ENCODE measurements around the gene MAFB.

The MAFB gene

DNA sequence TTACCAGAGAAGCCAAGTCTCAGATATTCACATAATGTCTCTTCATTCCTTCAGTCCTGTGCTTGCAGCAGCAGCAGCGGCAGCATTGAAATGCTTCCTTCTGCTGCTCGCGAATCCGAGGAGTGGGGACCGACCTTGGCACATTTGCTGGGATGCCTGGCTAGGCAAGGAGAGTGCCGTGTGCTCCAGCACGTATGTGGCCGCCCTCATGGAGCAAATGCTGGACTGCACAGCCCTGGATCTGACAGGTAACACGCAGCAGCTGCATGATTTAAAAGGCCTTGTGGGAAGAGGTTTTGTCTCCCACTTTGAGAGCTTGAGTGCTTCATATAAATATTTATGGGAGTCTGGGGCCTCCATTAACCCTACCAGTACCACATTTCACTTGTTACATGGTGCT lies 9.9 kb downstream of the MAFB start:
- Histone ChIP-seq H3K36me3 (ENCODE audit: control insufficient read depth, insufficient read depth, low read length, severe bottlenecking) (no peaks in the 10 kb centered on the region), H3K9ac (ENCODE audit: low read length) (no peak overlapping the region), H3K27me3 (replicated peaks; ENCODE audit: control insufficient read depth, insufficient read depth, low read length) (peaks cover 18% of the 10 kb centered on the region), H3K4me1 (ENCODE audit: control insufficient read depth, insufficient read depth, low read length) (peaks cover 14% of the 10 kb centered on the region), H3K4me3 (ENCODE audit: low read length) (no peak overlapping the region), H3K9me3 (ENCODE audit: control insufficient read depth, low read length) (no peaks in the 10 kb centered on the region)
- no peak for DNase-seq (ENCODE audit: low read depth)

DNA sequence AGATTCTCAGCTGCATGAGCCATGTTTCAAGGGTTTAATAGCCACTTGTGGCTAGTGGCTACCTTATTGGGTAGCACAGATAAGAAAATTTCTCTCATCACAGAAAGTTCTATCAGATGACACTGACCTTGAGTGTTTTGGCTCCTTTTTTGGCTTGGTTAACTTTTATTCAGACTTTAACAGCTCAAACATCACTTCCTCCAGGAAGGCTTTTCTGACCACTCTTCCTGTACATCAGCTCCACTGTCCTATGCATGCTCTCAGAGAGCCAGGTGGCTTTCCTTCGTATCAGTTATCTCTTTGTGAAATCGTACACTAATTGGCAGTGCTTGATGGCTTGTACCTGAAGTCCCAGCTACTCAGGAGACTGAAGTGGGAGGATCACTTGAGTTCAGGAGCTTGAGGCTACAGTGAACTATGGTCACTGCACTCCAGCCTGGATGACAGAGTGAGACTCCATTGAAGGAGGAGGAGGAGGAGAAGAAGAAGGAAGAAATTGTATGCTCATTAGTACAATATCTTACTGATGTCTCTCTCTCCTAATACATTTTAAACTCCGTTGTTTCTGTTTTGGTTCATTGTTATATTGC lies 10.7 kb downstream of the MAFB start:
- H3K4me1 ChIP-seq (ENCODE audit: control insufficient read depth, insufficient read depth, low read length), result peaks cover 14% of the 10 kb centered on the region
- H3K9ac ChIP-seq (ENCODE audit: low read length), result no peak overlapping the region
- no peaks in the 10 kb centered on the region for H3K9me3 ChIP-seq (ENCODE audit: control insufficient read depth, low read length)
- H3K27me3 ChIP-seq (replicated peaks; ENCODE audit: control insufficient read depth, insufficient read depth, low read length), result peaks cover 26% of the 10 kb centered on the region
- no peak for DNase-seq (ENCODE audit: low read depth)
- no peaks in the 10 kb centered on the region for H3K36me3 ChIP-seq (ENCODE audit: control insufficient read depth, insufficient read depth, low read length, severe bottlenecking)
- no peak overlapping the region for H3K4me3 ChIP-seq (ENCODE audit: low read length)

DNA sequence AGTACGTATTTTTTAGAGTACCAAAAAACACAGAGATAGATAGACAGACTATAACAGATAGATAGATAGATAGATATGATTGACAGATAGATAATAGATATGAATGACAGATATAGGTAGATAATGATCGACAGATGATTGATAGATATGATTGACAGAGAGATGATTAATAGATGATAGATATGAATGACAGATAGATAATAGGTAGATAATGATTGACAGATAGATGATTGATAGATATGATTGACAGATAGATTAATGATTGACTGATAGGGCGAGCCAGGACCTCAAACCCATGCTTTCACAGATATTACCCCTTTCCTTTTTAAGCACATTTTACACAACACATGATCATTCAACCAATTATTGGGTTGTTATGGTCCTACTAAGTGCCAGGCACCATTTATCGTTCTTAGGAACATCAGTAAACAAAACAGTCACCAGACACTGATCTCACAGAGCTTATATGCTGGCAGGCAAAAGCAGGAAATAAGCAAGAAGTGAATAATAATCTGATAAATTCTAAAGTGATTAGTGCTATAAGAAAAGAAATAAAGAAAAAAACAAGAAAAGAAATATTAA lies 11.6 kb downstream of the MAFB start:
- Histone ChIP-seq H3K9ac (ENCODE audit: low read length) (no peak overlapping the region), H3K36me3 (ENCODE audit: control insufficient read depth, insufficient read depth, low read length, severe bottlenecking) (no peaks in the 10 kb centered on the region), H3K9me3 (ENCODE audit: control insufficient read depth, low read length) (no peaks in the 10 kb centered on the region), H3K27me3 (replicated peaks; ENCODE audit: control insufficient read depth, insufficient read depth, low read length) (peaks cover 31% of the 10 kb centered on the region), H3K4me3 (ENCODE audit: low read length) (no peak overlapping the region), H3K4me1 (ENCODE audit: control insufficient read depth, insufficient read depth, low read length) (peaks cover 7% of the 10 kb centered on the region)
- DNase-seq (ENCODE audit: low read depth), result no peak

DNA sequence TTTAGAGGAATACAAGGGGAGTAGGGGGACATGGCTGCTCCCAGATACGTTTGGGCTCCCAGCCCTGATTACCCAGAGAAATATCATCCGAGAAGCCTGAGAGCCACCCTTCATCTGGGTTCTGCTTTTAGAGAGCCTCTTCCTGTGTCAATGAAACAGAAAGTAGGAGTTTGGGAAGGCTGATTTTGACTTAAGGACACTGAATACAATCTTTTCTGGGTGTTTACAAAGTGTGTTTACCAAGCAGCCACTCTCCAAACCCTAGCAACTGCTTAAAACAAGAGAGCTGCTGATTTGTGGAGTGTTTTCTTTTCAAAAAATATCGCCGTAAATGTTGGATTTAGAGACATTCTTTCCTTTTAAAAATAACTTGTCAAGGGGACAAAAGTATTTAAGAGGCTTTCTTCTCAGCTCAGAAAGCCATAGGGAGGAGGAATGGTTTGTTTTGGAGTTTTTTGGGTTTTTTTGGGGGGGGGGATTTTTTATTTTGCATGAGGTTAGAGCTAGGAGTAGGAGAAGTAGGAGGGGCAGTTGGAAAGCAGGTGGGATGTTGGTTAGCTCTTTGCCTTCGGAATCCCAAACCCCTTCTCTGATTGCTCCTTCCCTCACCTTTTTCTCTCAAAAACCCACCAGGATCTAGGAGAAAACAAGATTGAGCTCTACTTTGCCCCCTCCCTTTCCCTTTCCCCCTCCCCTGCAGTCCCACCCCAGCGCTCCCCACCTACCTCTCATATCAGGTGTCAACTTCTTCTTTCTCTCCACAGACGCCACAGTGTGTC lies 12.4 kb downstream of the MAFB start:
- peaks cover 31% of the 10 kb centered on the region for H3K27me3 ChIP-seq (replicated peaks; ENCODE audit: control insufficient read depth, insufficient read depth, low read length)
- peak overlapping the region; percentile 26 for H3K9ac ChIP-seq (ENCODE audit: low read length)
- peaks cover under 1% of the 10 kb centered on the region for H3K4me1 ChIP-seq (ENCODE audit: control insufficient read depth, insufficient read depth, low read length)
- no peaks in the 10 kb centered on the region for H3K36me3 ChIP-seq (ENCODE audit: control insufficient read depth, insufficient read depth, low read length, severe bottlenecking)
- H3K9me3 ChIP-seq (ENCODE audit: control insufficient read depth, low read length), result no peaks in the 10 kb centered on the region
- no peak overlapping the region for H3K4me3 ChIP-seq (ENCODE audit: low read length)
- DNase-seq (ENCODE audit: low read depth), result no peak

DNA sequence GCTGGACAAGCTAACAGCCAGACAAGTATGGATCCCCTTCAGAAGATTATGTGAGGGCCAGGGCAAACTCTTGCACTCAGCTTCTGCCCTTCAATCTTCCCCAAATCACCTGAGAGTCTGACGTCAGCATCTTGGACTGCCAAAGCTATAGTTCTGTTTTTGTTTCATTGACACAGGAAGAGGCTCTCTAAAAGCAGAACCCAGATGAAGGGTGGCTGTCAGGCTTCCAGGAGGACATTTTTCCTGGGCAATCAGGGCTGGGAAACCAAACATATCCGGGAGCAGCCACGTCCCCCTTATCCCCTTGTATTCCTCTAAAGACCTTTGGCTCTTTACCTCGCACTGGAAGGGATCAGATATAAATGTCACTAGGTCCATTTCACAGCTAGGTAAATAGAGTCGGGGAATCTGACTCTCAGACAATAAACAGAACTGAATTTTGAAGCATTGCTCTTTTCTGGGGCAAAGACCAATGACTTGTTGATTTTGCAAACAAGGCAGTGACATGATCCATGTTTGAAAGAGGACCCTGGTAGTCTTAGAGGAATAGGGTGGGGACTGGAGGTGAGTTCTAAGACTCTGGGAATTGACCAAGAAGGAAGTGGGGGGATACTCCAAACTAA lies 13.3 kb downstream of the MAFB start:
- DNase-seq (ENCODE audit: low read depth), result no peak
- Histone ChIP-seq H3K27me3 (replicated peaks; ENCODE audit: control insufficient read depth, insufficient read depth, low read length) (peaks cover 31% of the 10 kb centered on the region), H3K9ac (ENCODE audit: low read length) (no peak overlapping the region), H3K36me3 (ENCODE audit: control insufficient read depth, insufficient read depth, low read length, severe bottlenecking) (no peaks in the 10 kb centered on the region), H3K9me3 (ENCODE audit: control insufficient read depth, low read length) (no peaks in the 10 kb centered on the region), H3K4me3 (ENCODE audit: low read length) (no peak overlapping the region), H3K4me1 (ENCODE audit: control insufficient read depth, insufficient read depth, low read length) (no peaks in the 10 kb centered on the region)

DNA sequence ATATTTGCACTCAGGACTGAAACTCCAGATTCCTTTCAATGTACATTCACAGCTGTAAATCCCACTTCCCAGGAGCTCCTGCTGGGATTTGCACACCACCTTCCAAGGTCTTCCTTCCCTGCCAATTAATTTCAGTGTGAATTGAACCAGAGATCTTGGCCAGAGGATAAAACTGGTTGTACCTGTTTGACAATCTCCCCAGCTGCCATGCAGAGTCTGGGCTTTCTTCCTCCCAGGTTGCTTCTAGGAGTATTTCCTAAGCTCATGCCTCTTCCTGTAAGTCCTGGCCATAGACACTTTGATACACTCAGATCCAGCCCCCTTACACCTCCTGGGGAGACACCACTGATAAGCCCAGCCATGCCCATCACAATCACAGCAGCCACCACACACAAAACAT lies 15.6 kb downstream of the MAFB start:
- no peaks in the 10 kb centered on the region for H3K9me3 ChIP-seq (ENCODE audit: control insufficient read depth, low read length)
- H3K36me3 ChIP-seq (ENCODE audit: control insufficient read depth, insufficient read depth, low read length, severe bottlenecking), result no peaks in the 10 kb centered on the region
- H3K4me1 ChIP-seq (ENCODE audit: control insufficient read depth, insufficient read depth, low read length), result no peaks in the 10 kb centered on the region
- DNase-seq (ENCODE audit: low read depth), result no peak
- no peak overlapping the region for H3K9ac ChIP-seq (ENCODE audit: low read length)
- H3K27me3 ChIP-seq (replicated peaks; ENCODE audit: control insufficient read depth, insufficient read depth, low read length), result peaks cover 27% of the 10 kb centered on the region
- no peak overlapping the region for H3K4me3 ChIP-seq (ENCODE audit: low read length)

DNA sequence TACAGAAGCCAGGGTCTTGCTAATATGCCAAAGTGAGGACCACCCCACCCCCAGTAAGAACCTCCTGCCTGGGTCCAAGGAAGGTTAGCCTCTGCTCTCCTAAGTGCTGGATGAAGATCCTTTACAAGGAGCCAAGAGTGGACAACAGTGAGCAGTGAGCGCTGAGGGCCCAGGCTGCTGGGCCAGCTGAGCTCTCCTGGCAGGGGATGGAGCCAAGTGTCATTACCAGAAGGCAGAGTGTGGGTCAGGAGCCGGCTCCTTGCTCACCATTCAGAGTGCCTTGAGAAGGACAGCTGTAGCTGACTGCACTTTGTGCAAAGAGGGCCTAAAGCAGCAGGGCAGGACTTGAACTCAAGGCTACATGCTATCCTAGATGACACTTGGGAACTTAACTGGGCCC lies 16.9 kb downstream of the MAFB start:
- no peak overlapping the region for H3K4me3 ChIP-seq (ENCODE audit: low read length)
- DNase-seq (ENCODE audit: low read depth), result no peak
- H3K27me3 ChIP-seq (replicated peaks; ENCODE audit: control insufficient read depth, insufficient read depth, low read length), result peaks cover 27% of the 10 kb centered on the region
- H3K36me3 ChIP-seq (ENCODE audit: control insufficient read depth, insufficient read depth, low read length, severe bottlenecking), result no peaks in the 10 kb centered on the region
- H3K4me1 ChIP-seq (ENCODE audit: control insufficient read depth, insufficient read depth, low read length), result no peaks in the 10 kb centered on the region
- no peak overlapping the region for H3K9ac ChIP-seq (ENCODE audit: low read length)
- H3K9me3 ChIP-seq (ENCODE audit: control insufficient read depth, low read length), result no peaks in the 10 kb centered on the region

DNA sequence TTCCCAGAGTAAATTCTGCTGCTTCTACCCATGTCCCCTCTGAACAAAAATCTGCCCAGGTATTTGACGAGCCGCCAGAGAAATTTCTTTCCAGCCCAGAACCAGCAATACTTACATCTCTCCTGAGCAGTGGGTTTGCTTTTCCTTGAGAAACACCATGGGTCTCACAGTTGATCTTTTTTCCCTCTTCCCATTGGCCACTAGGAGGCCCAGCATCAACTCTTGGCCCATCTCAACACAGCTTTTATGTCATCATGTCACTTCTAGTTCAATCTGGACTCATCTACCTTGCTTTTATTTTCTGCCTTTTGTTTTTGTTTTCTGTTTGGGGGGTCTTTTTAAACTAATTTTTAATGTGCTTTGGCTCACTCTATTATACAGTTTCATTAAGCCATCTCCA lies 18.8 kb downstream of the MAFB start:
- H3K27me3 ChIP-seq (replicated peaks; ENCODE audit: control insufficient read depth, insufficient read depth, low read length), result peaks cover 17% of the 10 kb centered on the region
- H3K4me3 ChIP-seq (ENCODE audit: low read length), result no peak overlapping the region
- no peak overlapping the region for H3K9ac ChIP-seq (ENCODE audit: low read length)
- H3K36me3 ChIP-seq (ENCODE audit: control insufficient read depth, insufficient read depth, low read length, severe bottlenecking), result no peaks in the 10 kb centered on the region
- no peaks in the 10 kb centered on the region for H3K9me3 ChIP-seq (ENCODE audit: control insufficient read depth, low read length)
- DNase-seq (ENCODE audit: low read depth), result no peak
- no peaks in the 10 kb centered on the region for H3K4me1 ChIP-seq (ENCODE audit: control insufficient read depth, insufficient read depth, low read length)

DNA sequence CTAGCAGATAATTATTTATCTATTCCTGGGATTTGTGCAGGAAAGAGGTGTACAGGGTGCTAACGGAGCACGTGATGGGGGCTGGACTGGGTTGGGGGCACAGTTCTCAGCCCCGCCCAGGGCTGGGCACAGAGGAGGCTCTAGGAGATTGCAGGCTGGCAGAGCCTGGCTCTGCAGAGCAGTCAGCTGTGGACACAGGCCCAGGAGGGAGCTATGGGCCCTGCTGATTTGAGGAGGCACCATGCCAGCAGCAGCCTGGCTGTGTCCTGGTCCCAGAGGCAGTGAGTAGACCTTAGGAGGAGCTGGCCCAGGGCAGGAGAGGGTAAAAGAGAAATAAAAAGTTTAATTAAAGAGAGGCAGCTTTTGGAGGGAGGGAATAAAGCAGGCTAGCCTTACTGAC lies 19.3 kb downstream of the MAFB start:
- Histone ChIP-seq H3K9ac (ENCODE audit: low read length) (no peak overlapping the region), H3K36me3 (ENCODE audit: control insufficient read depth, insufficient read depth, low read length, severe bottlenecking) (no peaks in the 10 kb centered on the region), H3K9me3 (ENCODE audit: control insufficient read depth, low read length) (no peaks in the 10 kb centered on the region), H3K27me3 (replicated peaks; ENCODE audit: control insufficient read depth, insufficient read depth, low read length) (peaks cover 16% of the 10 kb centered on the region), H3K4me1 (ENCODE audit: control insufficient read depth, insufficient read depth, low read length) (no peaks in the 10 kb centered on the region), H3K4me3 (ENCODE audit: low read length) (no peak overlapping the region)
- DNase-seq (ENCODE audit: low read depth), result no peak

DNA sequence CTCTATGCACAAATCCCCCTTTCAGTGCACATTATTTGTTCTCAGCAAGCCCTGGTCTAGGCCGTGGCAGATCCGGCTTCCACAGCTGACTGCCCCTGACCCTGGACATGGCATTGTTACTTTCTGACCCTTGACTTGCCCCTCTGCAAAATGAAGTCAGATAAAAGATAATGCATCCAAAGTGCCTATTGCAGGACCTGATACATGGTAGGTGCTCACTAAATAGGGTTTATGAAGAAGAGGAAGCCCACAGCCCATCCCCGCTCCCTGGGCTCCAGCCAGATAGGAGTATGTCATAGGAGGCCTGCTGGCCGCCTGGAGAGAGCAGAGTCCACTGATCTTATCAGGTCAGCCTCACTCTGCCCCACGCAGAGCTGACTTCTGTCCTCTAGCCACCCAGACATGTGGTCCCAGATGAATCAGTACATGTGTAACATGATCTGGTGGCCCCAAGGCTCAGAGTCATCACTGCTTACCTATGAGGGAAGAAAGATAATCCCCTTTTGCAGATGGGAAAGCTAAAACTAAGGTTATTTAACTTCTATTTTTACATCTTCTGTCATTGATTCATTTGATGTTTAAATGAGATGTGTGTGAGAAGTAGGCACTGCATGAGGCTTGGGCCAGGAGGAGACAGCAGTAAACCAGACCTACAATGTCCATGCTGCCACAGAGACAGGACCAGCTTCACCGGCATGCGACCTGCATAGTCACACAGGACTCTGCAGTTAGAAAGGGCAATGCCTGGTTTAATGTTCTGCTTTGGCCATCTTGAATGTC lies 20.4 kb downstream of the MAFB start:
- Histone ChIP-seq H3K4me1 (ENCODE audit: control insufficient read depth, insufficient read depth, low read length) (no peaks in the 10 kb centered on the region), H3K4me3 (ENCODE audit: low read length) (no peak overlapping the region)
- DNase-seq (ENCODE audit: low read depth), result no peak

DNA sequence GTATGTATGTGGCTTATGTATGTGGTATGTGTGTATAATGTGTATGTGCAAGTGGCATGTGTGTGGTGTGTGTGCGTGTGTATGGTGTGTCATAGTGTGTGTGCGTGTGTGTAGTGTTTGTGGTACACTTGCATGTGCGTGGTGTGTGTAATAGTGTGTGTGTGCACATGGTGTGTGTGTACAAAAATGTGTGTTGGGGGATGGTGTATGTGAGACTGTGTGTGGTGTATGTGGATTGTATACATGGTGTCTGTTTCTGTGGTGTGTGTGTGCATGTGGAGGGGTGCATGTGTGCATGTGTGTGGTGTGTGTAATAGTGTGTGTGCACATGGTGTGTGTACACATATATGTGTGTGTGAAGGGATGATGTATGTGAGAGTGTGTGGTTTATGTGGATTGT lies 21.5 kb downstream of the MAFB start:
- no peak overlapping the region for H3K9ac ChIP-seq (ENCODE audit: low read length)
- no peak overlapping the region for H3K4me3 ChIP-seq (ENCODE audit: low read length)
- no peaks in the 10 kb centered on the region for H3K4me1 ChIP-seq (ENCODE audit: control insufficient read depth, insufficient read depth, low read length)
- no peaks in the 10 kb centered on the region for H3K36me3 ChIP-seq (ENCODE audit: control insufficient read depth, insufficient read depth, low read length, severe bottlenecking)
- H3K27me3 ChIP-seq (replicated peaks; ENCODE audit: control insufficient read depth, insufficient read depth, low read length), result no peaks in the 10 kb centered on the region
- DNase-seq (ENCODE audit: low read depth), result no peak
- no peaks in the 10 kb centered on the region for H3K9me3 ChIP-seq (ENCODE audit: control insufficient read depth, low read length)

More for the DNA sequence above, 20.4 kb downstream of the MAFB start:
- peaks cover 7% of the 10 kb centered on the region for H3K27me3 ChIP-seq (replicated peaks; ENCODE audit: control insufficient read depth, insufficient read depth, low read length)
- no peak overlapping the region for H3K9ac ChIP-seq (ENCODE audit: low read length)
- no peaks in the 10 kb centered on the region for H3K9me3 ChIP-seq (ENCODE audit: control insufficient read depth, low read length)
- H3K36me3 ChIP-seq (ENCODE audit: control insufficient read depth, insufficient read depth, low read length, severe bottlenecking), result no peaks in the 10 kb centered on the region

Measured in adipocyte (in vitro differentiated cells).